Smooth muscle cell of bladder (primary cell): ENCODE results near the gene EFCAB13. TPM values are rescaled to one million over a fixed set of nuclear protein-coding genes. Genes with fewer than 3 reads are reported as not detected.

Source experiments
- total RNA-seq: library from RNA; depleted of rRNA; stranded (reverse); fragments of >200 nt; gene quantifications from 2 replicates; pipeline ENCODE4 v1.2.3, GENCODE V29; 2014

The EFCAB13 gene
- total RNA-seq = 3.5 and 6.8 TPM in 2 replicates

GRCh38 chr17:47323382-47324223 is at the start of gene EFCAB13:
TSS of gene EFCAB13 (plus strand) at chr17:47323955. CDS start at chr17:47328354, 4,399 bp downstream.

Other genes starting within 250 kb of the EFCAB13 start
- gene CDC27, start 134.7 kb upstream of the EFCAB13 start, total RNA-seq = 88.3 and 105 TPM in 2 replicates
- 0.18 TPM in 1 of 2 replicates, not detected in the other for gene MYL4, start 114.6 kb upstream of the EFCAB13 start, total RNA-seq
- 15.6 and 22.0 TPM in 2 replicates for gene ITGB3, start 70.1 kb upstream of the EFCAB13 start, total RNA-seq
- gene NPEPPS, start 207.2 kb downstream of the EFCAB13 start, total RNA-seq = 96.6 and 118 TPM in 2 replicates